Posterior vena cava (tissue), 2 donors: ENCODE data around the gene PRCP. TPM values are rescaled to one million over a fixed set of nuclear protein-coding genes. Genes with fewer than 3 reads are reported as not detected.

Experiments used
- DNase-seq: peaks from one replicate; pipeline ENCODE4 v3.0.0-alpha.2; 2020; ENCODE audit warnings: low spot score
- intact Hi-C, 2 donors: fragments of 100-400 bp; cut with DNase I; formaldehyde crosslinking; loops; one replicate each; pipeline versions ENCODE4 v1.14.1 to v1.14.2; 2022 to 2023
- total RNA-seq, 2 donors: library from RNA; stranded (reverse); fragmentation: NEBNext Ultra II Directional; extraction: Animal tissue kit (Norgen Biotek cat#: 25700); gene quantifications; one replicate each; pipeline ENCODE4 v1.2.1, GENCODE V29; 2021
- donor health status: DM: yes; HTN: yes; CAD: no.
- donor health status: DM: yes; HTN: yes; CAD: no.

The PRCP gene
- total RNA-seq, 2 donors from 2014 or later = 75.9 to 107 TPM

- DNase-seq = no peak
- intact Hi-C loops = loop anchor here (10.0 kb wide), 3 partner anchors 176 to 346 kb away; partner anchors contain the start of gene ANKRD42 (in 1 of the 2)
Observed at GRCh38 chr11:82909015-82909640, 8.9 kb upstream of the PRCP start.

- intact Hi-C loops = loop anchor here (10.0 kb wide), 3 partner anchors 176 to 346 kb away; partner anchors contain the start of gene ANKRD42 (in 1 of the 2)
- no peak for DNase-seq
Observed at GRCh38 chr11:82908311-82908710, 8.1 kb upstream of the PRCP start.

GRCh38 chr11:82907371-82907770 is 7.1 kb upstream of the PRCP start:
- intact Hi-C loops = loop anchor here (10.0 kb wide), 3 partner anchors 177 to 347 kb away; partner anchors contain the start of gene ANKRD42 (in 1 of the 2)
- no peak for DNase-seq

GRCh38 chr11:82906931-82907330 is 6.7 kb upstream of the PRCP start:
- DNase-seq = no peak
- intact Hi-C loops = loop anchor here (10.0 kb wide), 3 partner anchors 178 to 348 kb away; partner anchors contain the start of gene ANKRD42 (in 1 of the 2)

GRCh38 chr11:82906236-82906635 is 6.0 kb upstream of the PRCP start:
- DNase-seq = no peak
- intact Hi-C loops = loop anchor here (10.0 kb wide), 3 partner anchors 179 to 349 kb away; partner anchors contain the start of gene ANKRD42 (in 1 of the 2)

- intact Hi-C loops = loop anchor here (5.0 to 10.0 kb wide), 4 partner anchors 181 to 351 kb away; partner anchors contain the start of gene ANKRD42 (in 1 of the 2)
- no peak for DNase-seq
Observed at GRCh38 chr11:82903843-82904586, 3.8 kb upstream of the PRCP start.

- DNase-seq = no peak
- intact Hi-C loops = loop anchor here (5.0 to 10.0 kb wide), 4 partner anchors 182 to 352 kb away; partner anchors contain the start of gene ANKRD42 (in 1 of the 2)
Observed at GRCh38 chr11:82902880-82903279, 2.6 kb upstream of the PRCP start.

- intact Hi-C loops = loop anchor here (5.0 to 10.0 kb wide), 4 partner anchors 183 to 353 kb away; partner anchors contain the start of gene ANKRD42 (in 1 of the 2)
- no peak for DNase-seq
Observed at GRCh38 chr11:82901922-82902485, 1.8 kb upstream of the PRCP start.

GRCh38 chr11:82901165-82901921 is 1.1 kb upstream of the PRCP start, which contains the start of gene DDIAS:
TSS of gene DDIAS (plus strand) at chr11:82901736. CDS start at chr11:82914739, 13,003 bp downstream.
- intact Hi-C loops = loop anchor here (5.0 to 10.0 kb wide), 4 partner anchors 183 to 353 kb away; partner anchors contain the start of gene ANKRD42 (in 1 of the 2)
- DNase-seq = peak; percentile 98

- DNase-seq = no peak
- intact Hi-C loops = loop anchor here (5.0 to 10.0 kb wide), 4 partner anchors 183 to 355 kb away; partner anchors contain the start of gene ANKRD42 (in 1 of the 2)
Observed at GRCh38 chr11:82899957-82900276, 313 bp downstream of the PRCP start.

GRCh38 chr11:82899186-82899820 is 927 bp downstream of the PRCP start:
- DNase-seq = no peak
- intact Hi-C loops = no loop called here

GRCh38 chr11:82898241-82898640 is 2.0 kb downstream of the PRCP start:
- no peak for DNase-seq
- intact Hi-C loops = no loop called here

GRCh38 chr11:82896183-82896582 is 4.0 kb downstream of the PRCP start:
- intact Hi-C loops = no loop called here
- no peak for DNase-seq

- intact Hi-C loops = no loop called here
- DNase-seq = no peak
Observed at GRCh38 chr11:82895437-82896091, 4.7 kb downstream of the PRCP start.

GRCh38 chr11:82892611-82893169 is 7.5 kb downstream of the PRCP start:
- no peak for DNase-seq
- intact Hi-C loops = no loop called here

- intact Hi-C loops = no loop called here
Observed at GRCh38 chr11:82890936-82891335, 9.3 kb downstream of the PRCP start.

GRCh38 chr11:82890002-82890341 is 10.3 kb downstream of the PRCP start:
- DNase-seq = no peak
- intact Hi-C loops = no loop called here

More at GRCh38 chr11:82890936-82891335, 9.3 kb downstream of the PRCP start:
- DNase-seq = no peak
